ENCODE data around the gene EMILIN3. TPM values are rescaled to one million over a fixed set of nuclear protein-coding genes. Genes with fewer than 3 reads are reported as not detected.
A peak's percentile ranks its signal among the peaks of the same experiment; 100 is the strongest.

The EMILIN3 gene
- total RNA-seq, 4 donors from 2014 or later: 0.40 to 1.5 (median 0.90) TPM

DNA sequence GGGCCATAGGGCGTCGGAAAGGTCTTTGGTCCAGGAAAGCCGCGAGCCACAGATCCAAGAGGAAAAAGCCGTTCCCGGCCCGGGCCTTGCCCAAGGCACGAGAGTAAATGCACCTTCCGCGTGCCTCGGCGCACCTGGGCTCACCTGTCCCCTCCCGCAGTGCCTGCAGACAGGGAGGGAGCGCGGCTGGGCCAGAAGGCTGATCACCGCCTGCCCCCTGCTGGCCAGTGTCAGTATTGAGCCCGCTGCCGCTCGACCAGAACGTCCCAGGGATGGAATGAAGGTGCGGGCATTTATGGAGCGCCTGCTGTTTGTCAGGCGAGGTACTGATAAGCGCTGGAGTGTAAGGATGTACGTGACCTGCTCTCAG lies 26.7 kb downstream of the EMILIN3 start:
- peak; percentile 95 for DNase-seq
- no peaks in the 10 kb centered on the region for H3K9me3 ChIP-seq
- TF ChIP-seq POLR2AphosphoS5 (IDR thresholded peaks at IDR 0.05) (peak in 2 of 3 donors; percentile 37 to 51), EP300 (IDR thresholded peaks at IDR 0.05; ENCODE audit: low read depth) (no peak), CTCF (IDR thresholded peaks at IDR 0.05) (peak; percentile 97 to 100 (median 99)), POLR2A (IDR thresholded peaks at IDR 0.05) (no peak)
- intact Hi-C loops (cut with DNase I; ENCODE audit: low total_unique reads) (loop anchor here (1.0 to 2.0 kb wide), 2 partner anchors 109 to 167 kb away; no protein-coding TSS in a partner anchor), in situ Hi-C loops (cut with MboI; ENCODE audit: low pct_ligation_motif_present in 1 of 4, low pct_unique_long_range_greater_than_20kb in 1 of 4, low sequenced_read_pairs in 3 of 4) (loop anchor here (5.0 to 25.0 kb wide), 6 partner anchors 163 to 378 kb away; no protein-coding TSS in a partner anchor)
- H3K4me3 ChIP-seq: peak overlapping the region in 3 of 4 donors; percentile 17 to 49 (median 38)
- H3K36me3 ChIP-seq: no peaks in the 10 kb centered on the region
- peaks cover 6 to 36% (median 26%) of the 10 kb centered on the region in 4 donors for H3K4me1 ChIP-seq
- 0 to 6% methylated on average over 3 to 17 of the region's 25 CpGs for WGBS, 2 donors (ENCODE audit: low coverage in 1 of 2)
- peak overlapping the region; percentile 84 to 92 (median 88) for H3K27ac ChIP-seq
- H3K27me3 ChIP-seq: no peaks in the 10 kb centered on the region

GRCh38 chr20:41336711-41337492 lies 29.7 kb downstream of the EMILIN3 start:
- H3K4me3 ChIP-seq: no peak overlapping the region
- intact Hi-C loops (cut with DNase I; ENCODE audit: low total_unique reads) (no loop called here), in situ Hi-C loops (cut with MboI; ENCODE audit: low pct_ligation_motif_present in 1 of 4, low pct_unique_long_range_greater_than_20kb in 1 of 4, low sequenced_read_pairs in 3 of 4) (loop anchor here (5.0 to 25.0 kb wide), 5 partner anchors 160 to 375 kb away; no protein-coding TSS in a partner anchor)
- H3K4me1 ChIP-seq: peaks cover 3 to 28% (median 16%) of the 10 kb centered on the region in 4 donors
- no peaks in the 10 kb centered on the region for H3K36me3 ChIP-seq
- no peak for DNase-seq
- TF ChIP-seq CTCF (IDR thresholded peaks at IDR 0.05) (no peak), POLR2A (IDR thresholded peaks at IDR 0.05) (no peak)
- H3K27ac ChIP-seq: no peak overlapping the region
- H3K27me3 ChIP-seq: no peaks in the 10 kb centered on the region
- no peaks in the 10 kb centered on the region for H3K9me3 ChIP-seq
- WGBS, 2 donors (ENCODE audit: low coverage in 1 of 2): 86 to 91% methylated on average over 1 to 4 of the region's 4 CpGs

GRCh38 chr20:41335591-41335990 lies 31.0 kb downstream of the EMILIN3 start:
- no peaks in the 10 kb centered on the region for H3K27me3 ChIP-seq
- H3K4me1 ChIP-seq: peaks cover 3 to 17% (median 6%) of the 10 kb centered on the region in 4 donors
- in situ Hi-C loops (cut with MboI; ENCODE audit: low pct_ligation_motif_present in 1 of 4, low pct_unique_long_range_greater_than_20kb in 1 of 4, low sequenced_read_pairs in 3 of 4) (loop anchor here (5.0 to 25.0 kb wide), 5 partner anchors 158 to 373 kb away; no protein-coding TSS in a partner anchor), intact Hi-C loops (cut with DNase I; ENCODE audit: low total_unique reads) (no loop called here)
- TF ChIP-seq EP300 (IDR thresholded peaks at IDR 0.05; ENCODE audit: low read depth) (no peak), CTCF (IDR thresholded peaks at IDR 0.05) (no peak), POLR2A (IDR thresholded peaks at IDR 0.05) (no peak)
- 100% methylated on average over 1 of the region's 1 CpG; no CpG with 5 or more reads in 1 of the 2 donors for WGBS, 2 donors (ENCODE audit: low coverage in 1 of 2)
- no peak overlapping the region for H3K4me3 ChIP-seq
- no peaks in the 10 kb centered on the region for H3K36me3 ChIP-seq
- H3K9me3 ChIP-seq: no peaks in the 10 kb centered on the region
- H3K27ac ChIP-seq: no peak overlapping the region
- no peak for DNase-seq

All from transverse colon (tissue), 4 donors.